Left cardiac atrium (tissue), 4 donors: ENCODE measurements around the gene FRRS1. TPM values are rescaled to one million over a fixed set of nuclear protein-coding genes. Genes with fewer than 3 reads are reported as not detected.

Source experiments
- ATAC-seq, 2 donors: fragments of 200-7000 bp; cut with Tn5 transposase; one replicate each; pipeline ENCODE4 v1.9.1; 2020; ENCODE audit warnings: mild to moderate bottlenecking in 2 of 2, moderate library complexity in 2 of 2
- DNase-seq: peaks from one replicate; pipeline ENCODE4 v3.0.0-alpha.2; 2020
- intact Hi-C, 2 donors: fragments of 100-400 bp; cut with DNase I; formaldehyde crosslinking; loops; one replicate each; pipeline versions ENCODE4 v1.14.1 to v1.15.1; 2022 to 2023
- total RNA-seq, 2 donors: library from RNA; stranded (reverse); fragmentation: NEBNext Ultra II Directional; extraction: Animal tissue kit (Norgen Biotek cat#: 25700); gene quantifications; one replicate each; pipeline ENCODE4 v1.2.1, GENCODE V29; 2021
- donor health status: DM: no; HTN: yes; CAD: no.
- donor health status: DM: no; HTN: yes; CAD: no; lungs with severe emphysema.
- donor health status: DM: yes; HTN: yes; CAD: no.
- donor health status: Dilated cardiomyopathy.

The FRRS1 gene
- total RNA-seq, 2 donors from 2014 or later, result 3.6 to 3.8 TPM

- no peak for DNase-seq
- intact Hi-C loops, result no loop called here
Measured at GRCh38 chr1:99745061-99745460, 21.4 kb downstream of the FRRS1 start.

GRCh38 chr1:99740141-99740540 is 26.3 kb downstream of the FRRS1 start:
- no peak for ATAC-seq
- intact Hi-C loops, result no loop called here
- DNase-seq, result no peak

More at GRCh38 chr1:99745061-99745460, 21.4 kb downstream of the FRRS1 start:
- ATAC-seq, result no peak

- DNase-seq (no peak), ATAC-seq (no peak)
- intact Hi-C loops, result no loop called here
Measured at GRCh38 chr1:99738858-99739465, 27.5 kb downstream of the FRRS1 start.

DNA sequence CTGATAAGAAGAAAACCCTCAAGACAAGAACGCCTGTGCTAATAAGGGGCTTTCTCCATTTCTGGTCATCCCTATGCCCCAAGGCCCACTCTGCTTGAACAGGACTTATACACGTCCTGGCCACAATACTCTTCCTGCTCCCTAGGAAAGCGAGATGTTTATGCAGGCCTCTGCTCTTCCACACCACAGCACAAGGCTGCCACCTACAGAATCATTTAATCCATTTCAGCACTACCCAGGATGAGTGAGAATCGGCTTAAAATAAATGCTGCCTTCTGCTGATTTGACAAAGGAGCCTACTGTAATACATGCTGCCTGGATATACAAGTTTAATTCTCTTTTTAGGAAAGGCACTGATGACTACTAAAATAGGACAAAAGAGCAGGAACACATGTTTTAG is 29.4 kb downstream of the FRRS1 start:
- DNase-seq (no peak), ATAC-seq (peak; percentile 80 to 86)
- intact Hi-C loops, result no loop called here

DNA sequence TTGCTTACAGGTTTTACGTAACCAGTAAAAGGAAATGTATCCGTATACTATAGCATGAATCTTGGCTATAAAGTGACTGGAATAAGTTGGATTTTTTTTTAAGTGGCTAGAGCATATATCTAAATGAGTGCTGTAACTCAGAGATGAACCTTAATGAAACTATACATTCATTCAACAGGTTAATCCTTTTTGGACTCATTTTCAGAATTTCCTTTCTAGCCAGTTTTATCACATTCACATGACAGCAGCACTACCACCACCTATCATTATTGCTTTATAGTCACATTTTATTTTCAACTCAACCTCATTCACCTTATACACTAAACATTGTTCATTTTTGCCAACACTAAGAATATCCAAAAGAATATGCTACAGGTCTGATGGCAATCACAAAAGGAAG is 30.6 kb downstream of the FRRS1 start:
- no peak for DNase-seq
- intact Hi-C loops, result no loop called here
- no peak for ATAC-seq

- intact Hi-C loops, result no loop called here
- no peak for ATAC-seq
- no peak for DNase-seq
Measured at GRCh38 chr1:99731384-99731783, 35.1 kb downstream of the FRRS1 start.

- ATAC-seq (peak; percentile 53 to 73), DNase-seq (no peak)
- intact Hi-C loops, result no loop called here
Measured at GRCh38 chr1:99728494-99729235, 37.8 kb downstream of the FRRS1 start.

DNA sequence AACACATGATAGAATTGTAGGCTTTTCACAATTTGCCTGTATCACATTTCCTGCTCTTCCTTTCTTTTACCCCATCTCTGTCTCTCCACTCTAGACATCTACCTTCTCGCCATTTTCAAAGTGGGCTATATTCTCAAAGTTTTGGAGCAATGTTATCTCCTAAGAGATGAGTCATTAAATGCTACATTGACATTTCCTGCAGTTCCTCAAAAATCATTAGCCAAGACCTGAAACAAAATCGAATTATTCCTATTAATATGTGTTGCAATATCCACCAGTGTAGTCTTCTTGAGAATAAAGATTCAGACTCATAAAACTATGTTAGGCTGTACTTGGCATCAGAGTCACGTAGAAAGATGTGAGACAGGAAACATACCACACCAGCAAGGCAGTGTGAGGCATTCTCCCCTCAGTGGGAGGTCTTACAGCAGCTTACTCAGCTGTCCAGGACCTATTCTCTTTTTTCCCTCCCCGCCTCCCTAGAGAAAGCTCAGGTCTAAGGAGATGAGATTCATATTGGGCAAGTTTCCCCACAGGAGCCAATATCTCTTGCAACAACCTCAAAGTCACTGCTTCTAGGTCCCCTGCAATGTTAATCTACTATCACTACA is 38.8 kb downstream of the FRRS1 start:
- ATAC-seq, result peak in 1 of 2 donors; percentile 41
- no peak for DNase-seq
- intact Hi-C loops, result no loop called here

DNA sequence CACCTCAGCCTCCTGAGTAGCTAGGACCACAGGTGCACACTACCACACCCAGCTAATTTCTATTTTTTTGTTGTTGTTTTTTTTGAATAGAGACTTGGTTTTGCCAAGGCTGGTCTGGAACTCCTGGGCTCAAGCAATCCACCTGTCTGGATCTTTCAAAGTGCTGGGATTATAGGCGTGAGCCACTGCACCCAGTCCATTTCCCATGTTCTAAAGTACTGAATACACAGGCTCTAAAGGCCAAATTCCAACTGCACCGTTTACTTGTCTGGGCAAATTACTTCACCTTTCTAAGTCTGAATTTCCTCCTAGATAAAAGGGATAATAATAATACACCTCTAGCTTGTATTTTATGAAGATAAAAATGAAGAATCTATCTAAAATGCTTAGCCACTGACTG is 39.6 kb downstream of the FRRS1 start:
- DNase-seq, result no peak
- intact Hi-C loops, result no loop called here
- ATAC-seq, result no peak

DNA sequence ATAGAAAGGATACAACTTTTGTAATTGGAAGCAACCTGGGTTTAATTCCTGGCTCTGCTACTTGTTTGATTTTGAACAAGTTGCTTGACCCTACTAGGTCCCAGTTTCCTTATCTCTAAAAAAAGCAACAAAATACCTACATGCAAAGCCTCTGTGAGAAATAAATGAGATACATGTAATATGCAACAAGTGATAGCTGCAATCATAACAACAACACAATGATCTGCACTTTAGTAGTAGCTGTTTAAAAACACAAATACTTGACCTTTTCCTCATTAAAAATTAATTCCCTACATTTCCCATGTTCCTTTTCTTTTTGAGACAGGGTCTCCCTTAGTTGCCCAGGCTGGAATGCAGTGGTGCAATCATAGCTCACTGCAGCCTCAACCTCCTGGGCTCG is 40.0 kb downstream of the FRRS1 start:
- DNase-seq (no peak), ATAC-seq (no peak)
- intact Hi-C loops, result no loop called here

DNA sequence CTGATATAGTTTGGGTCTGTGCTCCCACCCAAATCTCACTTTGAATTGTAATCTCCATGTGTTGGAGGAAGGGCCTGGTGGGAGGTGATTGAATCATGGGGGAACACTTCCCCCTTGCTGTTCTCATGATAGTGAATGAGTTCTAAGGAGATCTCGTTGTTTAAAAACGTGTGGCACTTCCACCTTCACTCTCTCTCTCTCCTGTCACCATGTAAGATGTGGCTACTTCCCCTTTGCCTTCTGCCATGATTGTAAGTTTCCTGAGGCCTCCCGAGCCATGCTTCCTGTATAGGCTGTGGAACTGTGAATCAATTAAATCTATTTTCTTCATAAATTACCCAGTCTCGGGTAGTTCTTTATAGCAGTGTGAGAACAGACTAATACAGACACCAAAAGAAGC is 40.4 kb downstream of the FRRS1 start:
- ATAC-seq, result no peak
- intact Hi-C loops, result no loop called here
- no peak for DNase-seq

GRCh38 chr1:99723251-99723650 is 43.2 kb downstream of the FRRS1 start:
- ATAC-seq, result no peak
- DNase-seq, result no peak
- intact Hi-C loops, result no loop called here

DNA sequence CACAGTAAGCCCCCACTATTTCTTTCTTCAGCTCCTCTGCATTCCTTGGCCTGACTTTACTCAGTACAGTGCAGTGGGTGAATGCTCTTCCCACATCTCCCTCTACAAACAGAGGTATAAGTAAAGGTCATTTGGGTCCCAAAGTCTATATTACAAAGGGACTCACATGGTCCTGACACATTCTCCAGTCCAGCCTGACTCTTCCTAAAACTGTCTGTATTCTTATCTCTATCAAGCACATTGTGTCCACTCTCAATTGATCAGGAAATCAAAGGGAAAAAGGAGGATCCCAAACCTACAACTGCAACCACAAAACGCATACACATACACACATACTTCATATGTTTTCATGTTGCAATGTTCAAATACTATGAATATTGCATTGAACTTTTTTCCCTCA is 49.4 kb downstream of the FRRS1 start:
- ATAC-seq, result no peak
- intact Hi-C loops, result no loop called here
- no peak for DNase-seq

DNA sequence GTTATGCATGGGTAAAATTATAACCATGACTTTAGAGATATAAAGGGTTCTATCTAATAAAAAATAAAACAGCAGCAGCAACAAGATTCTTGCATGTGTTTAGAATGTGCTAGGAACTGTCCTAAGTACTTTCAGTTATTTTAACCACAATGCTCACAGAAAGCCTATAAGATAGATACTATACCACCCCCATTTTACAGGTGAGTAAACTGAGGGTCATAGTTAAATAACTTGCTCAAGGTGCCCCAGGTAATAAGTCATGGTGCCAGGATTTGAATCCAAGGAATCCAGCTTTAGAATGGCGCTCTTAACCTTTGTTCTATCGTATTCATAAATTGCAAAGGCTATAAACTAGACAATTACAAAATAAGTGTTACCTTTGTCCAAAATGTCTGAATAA is 53.4 kb downstream of the FRRS1 start:
- DNase-seq (no peak), ATAC-seq (no peak)
- intact Hi-C loops, result no loop called here

DNA sequence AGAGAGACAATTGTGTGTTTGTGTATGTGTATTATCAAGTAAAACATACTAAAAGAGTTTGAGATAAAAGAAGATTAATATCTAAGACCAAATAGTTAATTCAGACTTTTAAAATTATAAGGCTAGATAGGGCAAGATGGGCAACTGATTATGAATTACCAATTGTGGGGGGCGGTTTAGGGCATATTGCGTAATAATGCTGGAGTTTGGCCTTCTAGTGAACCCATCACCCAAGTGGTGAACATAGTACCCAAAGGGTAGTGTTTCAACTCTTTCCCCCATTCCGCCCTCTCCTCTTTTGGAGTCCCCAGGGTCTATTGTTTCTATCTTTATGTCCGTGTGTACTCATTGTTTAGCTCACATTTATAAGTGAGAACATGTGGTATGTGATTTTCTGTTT is 55.4 kb downstream of the FRRS1 start:
- intact Hi-C loops, result no loop called here
- ATAC-seq, result no peak
- DNase-seq, result no peak

- DNase-seq (peak; percentile 63), ATAC-seq (peak; percentile 77 to 80)
- intact Hi-C loops, result loop anchor here (1.0 to 10.0 kb wide), 5 partner anchors 223 to 960 kb away; no protein-coding TSS in a partner anchor
Measured at GRCh38 chr1:99707535-99708142, 58.8 kb downstream of the FRRS1 start.

DNA sequence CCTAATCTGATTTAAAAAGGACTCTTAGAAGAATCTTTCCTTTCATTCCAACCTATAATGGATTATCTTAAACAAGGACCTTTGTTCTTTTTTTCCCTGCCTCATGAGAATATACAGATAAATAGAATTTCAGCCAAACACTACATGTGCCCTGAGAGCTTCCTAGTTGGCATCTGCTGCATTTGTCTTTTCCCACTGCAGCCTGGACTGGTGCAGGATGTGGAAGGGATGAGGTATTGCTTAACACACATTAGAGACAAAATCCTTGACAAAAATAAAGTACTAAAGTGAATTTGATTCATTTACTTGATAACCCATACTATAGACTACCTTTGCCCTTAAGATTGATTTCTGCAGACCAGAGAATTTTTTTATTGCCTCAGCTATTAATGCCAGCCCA is 61.0 kb downstream of the FRRS1 start:
- ATAC-seq (no peak), DNase-seq (no peak)
- intact Hi-C loops, result loop anchor here (5.0 to 10.0 kb wide), 4 partner anchors 221 to 958 kb away; no protein-coding TSS in a partner anchor

DNA sequence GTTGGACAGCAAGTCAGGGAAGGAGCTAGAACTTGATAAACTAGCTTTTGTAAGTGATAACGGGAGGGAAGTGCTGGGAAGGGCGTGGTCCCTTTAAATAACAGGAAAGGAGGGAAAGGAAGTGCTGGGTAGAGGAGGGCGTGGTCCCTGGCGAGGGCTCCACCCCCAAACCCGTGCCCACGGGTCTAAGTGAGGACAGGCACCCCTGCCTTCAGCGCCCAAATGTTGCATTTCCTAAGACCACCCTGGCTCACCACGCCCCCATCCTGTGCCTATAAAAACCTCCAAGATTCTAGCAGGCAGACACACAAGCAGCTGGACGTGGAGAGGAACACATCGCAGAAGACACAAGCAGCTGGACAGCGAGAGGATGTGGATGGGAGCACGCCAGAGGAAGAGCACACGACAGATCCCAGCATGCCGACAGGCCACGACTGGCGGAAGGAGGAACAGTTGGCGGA is 62.0 kb downstream of the FRRS1 start:
- intact Hi-C loops, result loop anchor here (5.0 to 10.0 kb wide), 3 partner anchors 217 to 910 kb away; no protein-coding TSS in a partner anchor
- peak in 1 of 2 donors; percentile 43 for ATAC-seq

GRCh38 chr1:99702221-99702620 is 64.2 kb downstream of the FRRS1 start:
- intact Hi-C loops, result loop anchor here (5.0 to 10.0 kb wide), 3 partner anchors 215 to 907 kb away; no protein-coding TSS in a partner anchor
- ATAC-seq (no peak), DNase-seq (no peak)

More for the DNA sequence above, 62.0 kb downstream of the FRRS1 start:
- DNase-seq, result peak; percentile 34

DNA sequence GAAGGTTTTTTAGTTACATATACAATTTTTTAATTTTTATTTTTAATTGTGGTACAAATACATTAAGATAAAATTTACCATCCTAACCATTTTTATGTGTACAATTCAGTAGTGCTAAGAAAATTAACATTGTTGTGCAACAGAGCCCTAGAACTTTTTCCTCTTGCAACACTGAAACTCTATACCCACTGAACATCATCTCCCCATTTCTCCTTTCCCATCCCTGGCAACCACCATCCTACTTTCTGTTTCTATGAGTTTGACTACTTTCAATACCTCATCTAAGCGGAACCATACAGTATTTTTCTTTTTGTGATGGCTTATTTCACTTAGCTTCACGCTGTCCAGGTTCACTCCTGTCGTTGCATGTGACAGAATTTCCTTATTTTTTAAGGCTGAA is 66.4 kb downstream of the FRRS1 start:
- ATAC-seq, result no peak
- intact Hi-C loops, result loop anchor here (5.0 to 10.0 kb wide), 3 partner anchors 213 to 905 kb away; no protein-coding TSS in a partner anchor
- no peak for DNase-seq
